C4-2B (cell line): ENCODE data around the gene AARS1.

ENCODE experiments used
- H3K27ac ChIP-seq: fragments of 450-650 bp; 2 replicates; pipeline ENCODE4 v1.5.1; 2017
- ZFX ChIP-seq: fragments of 450-650 bp; IDR thresholded peaks from 2 replicates; pipeline ENCODE4 v1.6.1; 2017
- TF ChIP-seq, protein P1 (sequence below): fragments of 450-650 bp; conservative IDR thresholded peaks from 2 replicates; pipeline ENCODE4 v1.5.1; 2017; ENCODE audit warnings: mild to moderate bottlenecking

The AARS1 gene

GRCh38 chr16:70258946-70259345 is 30.4 kb downstream of the AARS1 start:
- no peak overlapping the region for H3K27ac ChIP-seq
- TF ChIP-seq, protein P1, sequence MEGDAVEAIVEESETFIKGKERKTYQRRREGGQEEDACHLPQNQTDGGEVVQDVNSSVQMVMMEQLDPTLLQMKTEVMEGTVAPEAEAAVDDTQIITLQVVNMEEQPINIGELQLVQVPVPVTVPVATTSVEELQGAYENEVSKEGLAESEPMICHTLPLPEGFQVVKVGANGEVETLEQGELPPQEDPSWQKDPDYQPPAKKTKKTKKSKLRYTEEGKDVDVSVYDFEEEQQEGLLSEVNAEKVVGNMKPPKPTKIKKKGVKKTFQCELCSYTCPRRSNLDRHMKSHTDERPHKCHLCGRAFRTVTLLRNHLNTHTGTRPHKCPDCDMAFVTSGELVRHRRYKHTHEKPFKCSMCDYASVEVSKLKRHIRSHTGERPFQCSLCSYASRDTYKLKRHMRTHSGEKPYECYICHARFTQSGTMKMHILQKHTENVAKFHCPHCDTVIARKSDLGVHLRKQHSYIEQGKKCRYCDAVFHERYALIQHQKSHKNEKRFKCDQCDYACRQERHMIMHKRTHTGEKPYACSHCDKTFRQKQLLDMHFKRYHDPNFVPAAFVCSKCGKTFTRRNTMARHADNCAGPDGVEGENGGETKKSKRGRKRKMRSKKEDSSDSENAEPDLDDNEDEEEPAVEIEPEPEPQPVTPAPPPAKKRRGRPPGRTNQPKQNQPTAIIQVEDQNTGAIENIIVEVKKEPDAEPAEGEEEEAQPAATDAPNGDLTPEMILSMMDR, result no peak
- no peak for TF ChIP-seq ZFX

DNA sequence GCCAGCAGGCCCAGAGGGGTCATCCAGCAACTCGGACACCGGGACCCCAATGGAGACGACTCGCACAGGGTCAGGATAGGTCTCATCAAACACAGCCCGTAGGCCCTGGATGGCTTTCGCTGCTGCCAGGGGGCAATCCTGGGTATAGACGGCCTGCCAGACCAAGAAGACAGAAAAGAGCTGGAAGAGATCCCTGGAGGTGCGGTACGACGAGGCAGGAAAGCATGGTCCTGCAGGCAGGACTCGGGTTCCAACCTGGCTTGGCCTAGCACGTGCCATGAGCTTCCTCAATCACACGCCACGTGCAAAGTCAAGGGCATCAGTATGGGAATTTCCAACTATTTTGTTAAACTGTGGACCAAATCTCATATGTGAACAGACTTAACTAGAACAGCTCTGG is 31.2 kb downstream of the AARS1 start:
- TF ChIP-seq, protein P1, result no peak
- TF ChIP-seq ZFX, result no peak
- no peak overlapping the region for H3K27ac ChIP-seq

GRCh38 chr16:70257391-70257790 is 31.9 kb downstream of the AARS1 start:
- TF ChIP-seq, protein P1, result no peak
- no peak for TF ChIP-seq ZFX

DNA sequence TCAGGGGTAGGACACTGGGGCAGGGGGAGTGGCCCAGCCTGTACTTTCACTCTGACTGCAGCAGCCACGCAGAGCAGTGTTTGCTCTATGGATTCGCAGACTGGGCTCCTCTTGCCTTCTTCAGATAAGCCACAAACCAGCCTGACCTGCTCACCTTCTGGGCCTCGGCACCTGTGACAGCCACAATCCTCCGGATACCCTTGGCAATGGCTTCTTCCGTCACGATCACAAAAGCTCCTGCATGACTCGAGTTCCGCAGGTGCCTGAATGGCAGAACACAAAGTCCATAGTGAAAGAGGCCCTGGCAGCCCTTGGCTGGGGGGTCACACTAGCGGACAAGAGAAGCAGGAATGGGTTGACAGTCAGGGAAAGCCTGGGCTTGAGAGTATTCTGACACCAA is 33.7 kb downstream of the AARS1 start:
- H3K27ac ChIP-seq, result no peak overlapping the region
- TF ChIP-seq, protein P1, result no peak

More at GRCh38 chr16:70257391-70257790, 31.9 kb downstream of the AARS1 start:
- H3K27ac ChIP-seq, result no peak overlapping the region

DNA sequence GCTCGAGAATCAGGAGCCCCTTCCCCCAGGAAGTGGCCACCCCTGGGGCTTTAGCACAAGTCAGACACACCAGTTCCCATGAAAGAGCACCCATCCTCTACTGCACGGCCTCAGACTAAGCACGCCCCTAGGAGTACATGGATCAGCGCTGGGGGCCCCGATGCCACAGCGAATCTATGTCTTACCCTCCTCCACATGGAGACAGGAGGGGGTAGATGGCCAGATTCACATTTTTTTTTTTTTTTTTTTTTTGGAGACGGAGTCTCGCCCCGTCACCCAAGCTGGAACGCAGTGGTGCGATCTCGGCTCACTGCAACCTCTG is 34.4 kb downstream of the AARS1 start:
- no peak overlapping the region for H3K27ac ChIP-seq
- no peak for TF ChIP-seq ZFX
- TF ChIP-seq, protein P1, result no peak

GRCh38 chr16:70254180-70254964 is 34.9 kb downstream of the AARS1 start:
- no peak overlapping the region for H3K27ac ChIP-seq
- TF ChIP-seq, protein P1, result peak; percentile 52; the same call in 1 of the 2 replicates
- no peak for TF ChIP-seq ZFX

DNA sequence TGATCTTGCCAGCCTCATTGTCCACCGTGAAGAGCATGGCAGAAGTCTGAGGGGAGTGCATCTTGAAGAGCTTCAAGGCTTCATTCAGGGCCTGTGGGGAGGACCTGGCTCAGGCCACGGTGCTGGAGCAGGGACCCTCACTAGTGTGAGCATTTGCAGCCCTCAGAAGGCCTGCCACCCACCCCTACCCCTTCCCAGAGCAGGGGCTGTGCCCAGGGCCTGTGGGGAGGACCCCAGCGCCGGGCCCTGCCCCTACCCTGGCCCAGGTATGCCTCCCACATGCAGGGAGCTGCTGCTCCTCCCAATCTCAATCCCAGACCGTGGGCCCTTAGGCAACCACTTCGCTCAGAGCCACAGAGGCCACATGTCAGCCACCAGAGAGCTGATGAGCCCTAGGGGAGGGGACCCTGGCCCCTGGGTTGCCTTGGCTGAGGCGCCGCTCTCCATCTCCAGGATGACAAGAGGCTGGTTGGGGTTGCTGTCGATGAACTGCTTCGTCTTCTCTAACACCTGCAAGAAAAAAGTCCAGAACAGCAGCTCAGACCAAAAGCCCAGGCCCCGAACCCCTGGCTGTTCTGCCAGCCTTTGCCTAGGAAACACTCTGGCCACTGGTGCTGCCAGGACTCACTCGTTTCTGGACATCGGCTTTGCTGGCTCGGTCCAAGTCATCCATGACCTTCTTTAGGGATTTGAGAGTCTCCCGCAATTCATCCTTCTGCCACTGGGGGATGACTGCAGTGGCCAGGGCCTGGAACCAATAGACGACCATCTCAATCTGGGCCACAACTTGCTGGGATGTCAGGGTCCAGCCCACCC is 35.8 kb downstream of the AARS1 start:
- H3K27ac ChIP-seq, result no peak overlapping the region
- TF ChIP-seq, protein P1, result peak; percentile 73
- no peak for TF ChIP-seq ZFX
